Adipocyte (in vitro differentiated cells): Measurements from ENCODE around the gene YES1.

Experiments
- DNase-seq: peaks from one replicate; pipeline ENCODE4 v3.0.0-alpha.2; 2015; ENCODE audit warnings: low read depth
- H3K27me3 ChIP-seq: replicated peaks from 2 replicates; pipeline ENCODE4 v1.7.0; 2013; ENCODE audit warnings: mild to moderate bottlenecking, low read length, moderate library complexity; ENCODE audit not compliant: control insufficient read depth, insufficient read depth
- H3K36me3 ChIP-seq: 2 replicates; pipeline ENCODE4 v1.7.0; 2013; ENCODE audit warnings: low read length, mild to moderate bottlenecking, moderate library complexity; ENCODE audit not compliant: control insufficient read depth, insufficient read depth, severe bottlenecking
- H3K4me1 ChIP-seq: 2 replicates; pipeline ENCODE4 v1.7.0; 2013; ENCODE audit warnings: mild to moderate bottlenecking, low read length, moderate library complexity; ENCODE audit not compliant: control insufficient read depth, insufficient read depth
- H3K4me3 ChIP-seq: 2 replicates; pipeline ENCODE4 v1.7.0; 2013; ENCODE audit warnings: mild to moderate bottlenecking, low read length, moderate library complexity
- H3K9ac ChIP-seq: 2 replicates; pipeline ENCODE4 v1.7.0; 2013; ENCODE audit warnings: mild to moderate bottlenecking, low read length, moderate library complexity
- H3K9me3 ChIP-seq: 2 replicates; pipeline ENCODE4 v1.7.0; 2013; ENCODE audit warnings: mild to moderate bottlenecking, low read length, moderate library complexity; ENCODE audit not compliant: control insufficient read depth

YES1 gene

DNA sequence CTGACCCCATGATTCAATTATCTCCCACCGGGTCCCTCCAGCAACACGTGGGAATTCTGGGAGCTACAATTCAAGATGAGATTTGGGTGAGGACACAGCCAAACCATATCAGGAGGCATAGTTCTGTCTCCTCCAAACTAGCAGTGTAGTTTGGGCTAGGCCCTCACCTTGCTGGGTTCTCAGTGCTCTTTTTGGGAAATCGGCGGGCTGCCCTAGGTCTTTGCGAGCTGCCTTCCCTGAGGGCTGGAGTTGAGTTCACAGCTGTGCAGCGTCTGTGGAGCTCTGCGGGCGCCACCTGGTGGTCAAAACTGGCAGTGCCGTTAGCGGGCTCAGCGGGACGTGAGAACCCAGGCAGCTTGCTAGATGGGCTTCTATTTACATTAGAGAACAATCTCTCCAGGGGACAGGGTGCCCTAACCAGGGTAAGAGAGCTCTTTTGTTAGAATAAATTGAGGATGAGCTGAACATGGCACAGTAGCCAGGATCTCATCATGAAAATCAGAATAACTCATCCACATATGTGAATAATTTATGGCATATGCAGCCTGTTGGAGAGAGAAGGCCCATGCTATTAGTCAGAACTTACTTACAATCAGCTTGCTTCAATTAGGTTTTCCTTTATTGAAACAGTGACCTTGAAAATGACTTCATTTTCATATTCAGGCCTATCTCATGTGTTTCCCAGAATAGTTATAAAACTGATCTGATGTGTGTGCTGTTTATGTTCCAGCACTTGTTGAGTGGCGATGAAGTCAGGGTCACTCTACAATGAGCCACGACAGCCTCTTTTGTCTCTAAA, 27.4 kb upstream of the YES1 start:
- DNase-seq: peak; percentile 93
- no peaks in the 10 kb centered on the region for H3K27me3 ChIP-seq
- H3K9ac ChIP-seq: no peak overlapping the region
- peaks cover 11% of the 10 kb centered on the region for H3K4me1 ChIP-seq
- H3K9me3 ChIP-seq: no peaks in the 10 kb centered on the region
- no peaks in the 10 kb centered on the region for H3K36me3 ChIP-seq
- H3K4me3 ChIP-seq: no peak overlapping the region

GRCh38 chr18:837922-838321, 25.9 kb upstream of the YES1 start:
- no peak overlapping the region for H3K9ac ChIP-seq
- H3K27me3 ChIP-seq: no peaks in the 10 kb centered on the region
- peaks cover 11% of the 10 kb centered on the region for H3K4me1 ChIP-seq
- no peaks in the 10 kb centered on the region for H3K36me3 ChIP-seq
- no peaks in the 10 kb centered on the region for H3K9me3 ChIP-seq
- DNase-seq: no peak
- H3K4me3 ChIP-seq: no peak overlapping the region

DNA sequence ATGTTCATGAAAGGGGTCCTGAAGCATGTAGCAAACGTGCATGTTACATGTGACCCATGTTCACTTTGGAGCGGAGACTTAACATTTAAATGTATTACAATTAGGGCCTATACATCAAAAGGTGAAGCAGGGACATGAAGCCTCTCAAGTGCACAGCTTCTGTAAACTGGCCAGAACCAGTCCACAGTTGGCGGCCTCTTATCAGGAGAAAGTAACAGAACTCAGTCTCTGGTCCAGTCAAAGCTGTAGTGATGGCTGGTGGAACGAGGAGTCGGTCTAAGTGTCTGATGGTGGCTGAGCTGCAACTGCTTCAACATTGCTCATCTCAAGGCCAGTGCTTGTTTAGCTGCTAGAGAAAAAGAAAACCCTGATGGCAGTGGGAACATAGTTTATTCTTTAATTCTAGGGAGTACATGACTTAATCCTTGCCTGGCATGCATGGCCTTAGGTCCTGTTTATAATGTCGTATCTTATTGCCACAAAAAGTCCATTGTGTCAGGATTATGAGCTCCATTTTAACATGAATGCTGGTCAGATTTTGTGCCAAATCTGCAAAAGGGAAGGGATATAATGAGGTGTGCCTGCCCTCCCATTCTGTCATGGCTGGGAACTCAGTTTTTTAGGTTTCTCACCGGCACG, 22.2 kb upstream of the YES1 start:
- no peak for DNase-seq
- Histone ChIP-seq H3K4me3 (no peak overlapping the region), H3K9ac (no peak overlapping the region), H3K4me1 (peaks cover 7% of the 10 kb centered on the region), H3K36me3 (no peaks in the 10 kb centered on the region), H3K27me3 (no peaks in the 10 kb centered on the region), H3K9me3 (no peaks in the 10 kb centered on the region)

DNA sequence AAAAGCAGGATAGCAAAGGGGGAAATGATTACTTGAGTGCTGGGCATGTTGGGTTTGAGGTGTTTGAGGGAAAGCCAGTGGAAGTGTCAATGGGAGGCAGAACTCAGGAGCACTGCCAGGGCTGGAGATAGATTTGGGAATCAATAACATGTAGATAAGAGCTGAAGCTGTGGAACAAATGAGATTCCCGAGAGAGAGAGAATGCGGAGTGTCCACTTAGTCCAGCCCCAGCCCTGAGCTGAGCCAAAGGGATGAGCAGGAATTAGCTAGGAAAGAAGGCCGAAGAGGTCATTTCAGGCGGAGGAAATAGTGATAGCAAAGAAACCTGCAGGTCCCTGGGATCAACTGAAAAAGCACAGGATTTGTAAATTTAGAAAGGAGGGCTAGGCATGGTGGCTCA, 21.2 kb upstream of the YES1 start:
- Histone ChIP-seq H3K36me3 (no peaks in the 10 kb centered on the region), H3K4me3 (no peak overlapping the region), H3K27me3 (no peaks in the 10 kb centered on the region), H3K4me1 (peaks cover 5% of the 10 kb centered on the region), H3K9ac (no peak overlapping the region), H3K9me3 (no peaks in the 10 kb centered on the region)
- DNase-seq: no peak

DNA sequence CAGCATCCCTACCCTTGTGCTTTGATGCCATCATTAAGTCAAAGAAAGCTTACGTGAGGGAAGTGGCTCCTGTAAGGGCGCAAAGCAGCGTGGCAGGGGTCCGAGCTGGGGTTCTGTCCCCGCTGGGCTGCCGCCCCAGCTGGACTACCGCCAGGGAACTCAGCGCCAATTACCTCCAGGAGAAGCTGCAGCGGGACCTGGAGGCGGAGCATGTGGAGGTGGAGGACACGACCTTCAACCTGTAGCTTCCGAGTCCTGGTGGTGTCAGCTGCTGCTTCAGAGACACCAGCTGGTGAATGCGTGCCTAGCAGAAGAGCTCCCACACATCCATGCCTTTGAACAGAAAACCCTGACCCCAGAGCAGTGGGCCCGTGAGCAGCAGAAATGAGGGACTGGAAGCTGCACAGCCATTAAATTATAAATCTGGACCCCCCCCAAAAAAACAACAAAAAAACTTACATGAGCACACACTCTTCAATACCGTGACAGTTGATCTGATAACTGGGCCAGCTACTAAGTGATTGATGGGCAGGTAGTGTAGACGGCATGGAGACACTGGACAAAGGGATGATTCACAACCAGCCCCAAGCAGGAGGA, 20.1 kb upstream of the YES1 start:
- Histone ChIP-seq H3K4me3 (no peak overlapping the region), H3K27me3 (no peaks in the 10 kb centered on the region), H3K9ac (no peak overlapping the region), H3K36me3 (no peaks in the 10 kb centered on the region), H3K9me3 (no peaks in the 10 kb centered on the region), H3K4me1 (peaks cover 5% of the 10 kb centered on the region)
- DNase-seq: no peak

DNA sequence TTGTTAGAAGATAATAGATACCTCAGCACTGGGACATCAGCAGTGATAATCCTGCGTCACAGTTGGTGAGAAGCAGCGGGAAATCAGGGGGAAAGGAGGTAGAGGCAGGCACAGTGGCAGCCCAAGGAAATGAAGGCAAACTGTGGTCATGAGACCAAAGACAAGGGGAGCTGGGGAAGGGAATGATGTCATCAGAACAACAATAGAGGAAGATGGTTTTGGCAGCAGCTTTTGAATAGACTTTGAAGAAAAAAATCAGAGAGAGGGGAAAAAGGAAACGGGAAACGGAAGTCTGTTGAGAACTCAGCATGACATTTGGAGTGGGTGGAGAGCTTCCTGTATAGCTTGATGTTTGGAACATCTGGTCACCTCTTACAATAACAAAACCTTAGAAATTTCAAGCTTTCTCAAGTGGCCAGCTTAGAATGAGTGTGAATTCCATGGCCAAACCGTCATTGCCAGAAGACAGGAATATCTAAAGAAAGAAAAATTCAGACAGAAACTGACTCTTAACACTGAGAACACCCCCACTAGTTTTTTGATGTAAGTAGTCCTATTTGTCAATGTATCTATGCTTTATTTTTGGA, 18.4 kb upstream of the YES1 start:
- Histone ChIP-seq H3K27me3 (no peaks in the 10 kb centered on the region), H3K9ac (no peak overlapping the region), H3K9me3 (no peaks in the 10 kb centered on the region), H3K36me3 (no peaks in the 10 kb centered on the region), H3K4me3 (no peak overlapping the region), H3K4me1 (peaks cover 5% of the 10 kb centered on the region)
- peak; percentile 53 for DNase-seq

DNA sequence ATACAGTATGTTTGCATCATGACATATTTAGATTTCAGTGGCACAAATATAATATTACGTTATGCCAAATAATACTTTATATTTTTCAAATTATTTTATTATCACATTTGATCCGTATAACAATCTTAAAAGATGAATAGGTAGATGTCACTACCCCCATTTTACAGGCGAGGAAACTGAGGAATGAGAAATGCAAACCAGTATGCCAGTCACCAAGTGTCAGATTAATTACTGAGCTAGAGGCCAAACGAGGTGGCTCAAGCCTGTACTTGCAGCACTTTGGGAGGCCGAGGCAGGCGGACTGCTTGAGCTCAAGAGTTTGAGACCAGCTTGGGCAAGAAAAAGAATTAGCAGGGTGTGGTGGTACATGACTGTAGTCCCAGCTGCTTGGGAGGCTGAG, 17.4 kb upstream of the YES1 start:
- H3K27me3 ChIP-seq: no peaks in the 10 kb centered on the region
- no peaks in the 10 kb centered on the region for H3K36me3 ChIP-seq
- no peak overlapping the region for H3K9ac ChIP-seq
- H3K9me3 ChIP-seq: no peaks in the 10 kb centered on the region
- DNase-seq: no peak
- peaks cover 3% of the 10 kb centered on the region for H3K4me1 ChIP-seq
- no peak overlapping the region for H3K4me3 ChIP-seq

DNA sequence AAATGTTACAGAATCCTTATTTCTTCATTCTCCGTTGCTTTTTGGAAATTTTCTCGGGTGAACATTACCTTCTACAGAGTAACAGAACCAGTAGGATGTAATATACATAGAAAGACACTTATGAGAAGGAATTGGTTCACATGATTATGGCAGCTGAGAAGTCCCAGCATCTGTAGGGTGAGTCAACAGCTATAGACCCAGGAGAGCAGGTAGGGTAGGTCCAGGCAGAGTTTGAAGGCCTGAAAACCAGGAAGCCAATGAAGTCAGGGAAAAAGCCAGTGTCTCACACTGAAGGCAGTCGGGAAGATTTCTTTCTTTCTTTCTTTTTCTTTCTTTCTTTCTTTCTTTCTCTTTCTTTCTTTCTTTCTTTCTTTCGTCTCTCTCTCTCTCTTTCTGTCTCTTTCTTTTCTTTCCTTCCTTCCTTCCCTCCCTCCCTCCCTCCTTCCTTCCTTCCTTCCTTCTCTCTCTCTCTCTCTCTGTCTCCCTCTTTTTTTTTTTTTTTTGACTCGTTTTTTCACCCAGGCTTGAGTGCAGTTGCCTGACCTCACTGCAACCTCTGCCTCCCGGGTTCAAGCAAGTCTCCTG, 15.1 kb upstream of the YES1 start:
- DNase-seq: no peak
- no peak overlapping the region for H3K9ac ChIP-seq
- no peak overlapping the region for H3K4me3 ChIP-seq
- H3K27me3 ChIP-seq: no peaks in the 10 kb centered on the region
- no peaks in the 10 kb centered on the region for H3K9me3 ChIP-seq
- peaks cover 2% of the 10 kb centered on the region for H3K4me1 ChIP-seq
- H3K36me3 ChIP-seq: no peaks in the 10 kb centered on the region

GRCh38 chr18:825891-826585, 14.0 kb upstream of the YES1 start:
- Histone ChIP-seq H3K4me1 (no peaks in the 10 kb centered on the region), H3K9me3 (no peaks in the 10 kb centered on the region), H3K36me3 (no peaks in the 10 kb centered on the region), H3K9ac (no peak overlapping the region), H3K4me3 (no peak overlapping the region), H3K27me3 (no peaks in the 10 kb centered on the region)
- no peak for DNase-seq

DNA sequence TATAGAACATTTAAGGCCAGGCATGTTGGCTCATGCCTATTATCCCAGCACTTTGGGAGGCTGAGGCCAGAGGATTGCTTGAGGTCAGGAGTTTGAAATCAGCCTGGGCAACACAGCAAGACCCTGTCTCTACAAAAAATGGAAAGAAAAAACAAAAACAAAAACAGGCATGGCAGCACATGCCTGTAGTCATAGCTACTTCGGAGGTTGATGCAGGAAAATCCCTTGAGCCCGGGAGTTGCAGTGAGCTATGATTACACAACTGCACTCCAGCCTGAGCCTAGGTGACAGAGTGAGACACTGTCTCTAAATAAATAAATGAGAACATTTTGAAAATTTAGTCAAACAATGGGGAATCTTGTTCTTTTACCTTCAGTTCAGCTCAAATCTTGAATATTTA, 12.1 kb upstream of the YES1 start:
- Histone ChIP-seq H3K4me1 (no peaks in the 10 kb centered on the region), H3K36me3 (no peaks in the 10 kb centered on the region), H3K27me3 (no peaks in the 10 kb centered on the region), H3K9ac (no peak overlapping the region), H3K4me3 (no peak overlapping the region), H3K9me3 (no peaks in the 10 kb centered on the region)
- DNase-seq: no peak
